GM12878 (cell line): ENCODE results near the gene HTN3. TPM values are rescaled to one million over a fixed set of nuclear protein-coding genes. Genes with fewer than 3 reads are reported as not detected.

Source experiments
- ATAC-seq: fragments of 200-7000 bp; cut with Tn5 transposase; 3 replicates; pipeline ENCODE4 v1.9.1; 2020; ENCODE audit warnings: mild to moderate bottlenecking, moderate library complexity
- BruUV-seq: library from RNA; stranded (reverse); fragments of 400-500 nt; replicated peaks from 2 replicates; lab custom pipeline; 2021; lab: Mats Ljungman, UMichigan
- CTCF ChIA-PET: fragments of 300-600 bp; sonication (Branson Sonifier 250); formaldehyde crosslinking; extraction: SDS; loops from one replicate; lab custom pipeline; 2021; ENCODE audit warnings: inconsistent platforms; lab: Yijun Ruan, JAX
- POLR2A ChIA-PET: fragments of 350-600 bp; formaldehyde crosslinking; extraction: SDS; loops from one replicate; lab custom pipeline; 2021; ENCODE audit warnings: inconsistent platforms; lab: Charles Lee
- RAD21 ChIA-PET: fragments of 300-600 bp; sonication (Branson Sonifier 250); formaldehyde crosslinking; loops from one replicate; lab custom pipeline; 2023; ENCODE audit warnings: antibody characterized with exemption; ENCODE audit not compliant: unreplicated experiment; lab: Charles Lee
- SMC1A ChIA-PET: fragments of 300-600 bp; sonication (Branson Sonifier 250); formaldehyde crosslinking; loops from one replicate; lab custom pipeline; 2023; ENCODE audit not compliant: unreplicated experiment, uncharacterized antibody; lab: Charles Lee
- DNase-seq: peaks from one replicate; pipeline ENCODE4 v3.0.0-alpha.2; 2011; ENCODE audit warnings: low read depth, low spot score
- FAIRE-seq: peaks from 3 replicates; lab custom pipeline; 2011; peaks lifted over from hg19 to GRCh38; lab: Jason Lieb, UNC
- H2AFZ ChIP-seq: 2 replicates; pipeline ENCODE4 v1.6.0; 2011; ENCODE audit warnings: low read depth, low read length, control low read depth; ENCODE audit not compliant: control insufficient read depth
- H3K27ac ChIP-seq: 2 replicates; pipeline ENCODE4 v1.5.1; 2011; ENCODE audit warnings: control low read depth; ENCODE audit not compliant: control insufficient read depth, insufficient read depth
- H3K27me3 ChIP-seq, 2 experiments: replicated peaks in 1 of 2; 2 replicates each; pipeline versions ENCODE4 v1.6.0 to v1.6.1; 2011; ENCODE audit warnings: low read length in 1 of 2; ENCODE audit not compliant: control insufficient read depth in 2 of 2, insufficient read depth in 2 of 2
- H3K36me3 ChIP-seq, 2 experiments: 2 replicates each; pipeline ENCODE4 v1.5.1; 2011; ENCODE audit warnings: low read length in 1 of 2; ENCODE audit not compliant: control insufficient read depth in 2 of 2, insufficient read depth in 2 of 2
- H3K4me1 ChIP-seq: 2 replicates; pipeline ENCODE4 v1.6.1; 2011; ENCODE audit warnings: mild to moderate bottlenecking, low read length, moderate library complexity, mixed read lengths; ENCODE audit not compliant: control insufficient read depth, insufficient read depth
- H3K4me2 ChIP-seq: 2 replicates; pipeline ENCODE4 v1.6.0; 2011; ENCODE audit warnings: control low read depth; ENCODE audit not compliant: control insufficient read depth, insufficient read depth
- H3K4me3 ChIP-seq: fragments of 200-600 bp; sonication (generic); 2 replicates; pipeline ENCODE4 v1.5.1; 2016
- H3K79me2 ChIP-seq: 2 replicates; pipeline ENCODE4 v1.6.0; 2011; ENCODE audit warnings: low read length; ENCODE audit not compliant: control insufficient read depth, insufficient read depth
- H3K9ac ChIP-seq: 2 replicates; pipeline ENCODE4 v1.8.0; 2011; ENCODE audit warnings: low read length, control low read depth, mixed read lengths; ENCODE audit not compliant: control insufficient read depth, insufficient read depth
- H3K9me3 ChIP-seq: replicated peaks from 3 replicates; pipeline ENCODE4 v1.5.1; 2011; ENCODE audit warnings: mild to moderate bottlenecking, low read length; ENCODE audit not compliant: control insufficient read depth, insufficient read depth
- H4K20me1 ChIP-seq: 2 replicates; pipeline ENCODE4 v1.6.0; 2011; ENCODE audit not compliant: control insufficient read depth, insufficient read depth
- DPF2 ChIP-seq: fragments of 450-650 bp; IDR thresholded peaks from 2 replicates; pipeline ENCODE4 v1.6.1; 2017; ENCODE audit warnings: mild to moderate bottlenecking
- NRF1 ChIP-seq: conservative IDR thresholded peaks from 2 replicates; pipeline ENCODE4 v1.6.1; 2011; ENCODE audit warnings: mild to moderate bottlenecking, low read depth, low read length, improper control_type of control experiment
- RUNX3 ChIP-seq: IDR thresholded peaks from 2 replicates; pipeline ENCODE4 v1.6.1; 2012; ENCODE audit warnings: low read length, inconsistent platforms
- SP1 ChIP-seq: IDR thresholded peaks from one replicate; pipeline ENCODE4 v1.6.1; 2011; ENCODE audit warnings: low read depth, low read length
- WGBS: methylation state at CpG from one replicate; pipeline ENCODE4 v1.1.6; 2016; ENCODE audit warnings: low lambda C conversion rate; ENCODE audit not compliant: insufficient replicate concordance, insufficient coverage; ENCODE audit errors: missing lambda C conversion rate; 5-methylcytosine and 5-hydroxymethylcytosine counted together
- in situ Hi-C: fragments of 300-500 bp; cut with MboI; formaldehyde crosslinking; loops from 9 replicates; pipeline ENCODE4 v1.14.3; 2018; ENCODE audit warnings: mixed read lengths
- intact Hi-C: fragments of 100-400 bp; cut with micrococcal nuclease; formaldehyde crosslinking; loops from one replicate; pipeline ENCODE4 v1.14.2; 2022; ENCODE audit not compliant: unreplicated experiment
- polyA plus RNA-seq, 11 experiments: library from polyadenylated mRNA; depleted of rRNA in 4 of 11; unstranded in 6 of 11; stranded (reverse) in 5 of 11; fragments of >200 nt; fragmentation: Nextera tagmentation in 4 of 11; fragmentation: Illumina TruSeq in 1 of 11; extraction: Ambion mirVana in 4 of 11; extraction: Trizol in 1 of 11; gene quantifications; 1 replicate in 1 of 11; 2 replicates in 10 of 11; pipeline versions ENCODE4 v1.2.1 to v1.2.3, GENCODE V29; 2011 to 2016; ENCODE audit warnings: inconsistent platforms in 2 of 11, missing spikeins in 2 of 11, low read depth in 1 of 11
- total RNA-seq, 4 experiments: library from RNA; depleted of rRNA in 3 of 4; stranded (reverse); fragments of >200 nt in 3 of 4; fragmentation: Illumina TruSeq in 1 of 4; extraction: Trizol in 1 of 4; gene quantifications; 2 replicates each; pipeline versions ENCODE4 v1.2.1 to v1.2.3, GENCODE V29; 2013 to 2021
- TF ChIP-seq, protein P1 (sequence below): IDR thresholded peaks from 2 replicates; pipeline ENCODE4 v1.6.1; 2012; ENCODE audit warnings: improper control_type of control experiment, low read depth, low read length; ENCODE audit not compliant: insufficient replicate concordance
- TF ChIP-seq, protein P2 (sequence below): IDR thresholded peaks from 2 replicates; pipeline ENCODE4 v1.6.1; 2011; ENCODE audit warnings: borderline replicate concordance, low read depth, mild to moderate bottlenecking, moderate library complexity, low read length; ENCODE audit not compliant: insufficient read depth, poor library complexity, severe bottlenecking

HTN3 gene
- total and polyA plus RNA-seq, 10 of the 15 experiments (the other 5 are each of a cell fraction or from before 2014, with no cell fraction given) = not detected

GRCh38 chr4:70059149-70059548 lies 30.9 kb downstream of the HTN3 start (continued):
- TF ChIP-seq, protein P1, sequence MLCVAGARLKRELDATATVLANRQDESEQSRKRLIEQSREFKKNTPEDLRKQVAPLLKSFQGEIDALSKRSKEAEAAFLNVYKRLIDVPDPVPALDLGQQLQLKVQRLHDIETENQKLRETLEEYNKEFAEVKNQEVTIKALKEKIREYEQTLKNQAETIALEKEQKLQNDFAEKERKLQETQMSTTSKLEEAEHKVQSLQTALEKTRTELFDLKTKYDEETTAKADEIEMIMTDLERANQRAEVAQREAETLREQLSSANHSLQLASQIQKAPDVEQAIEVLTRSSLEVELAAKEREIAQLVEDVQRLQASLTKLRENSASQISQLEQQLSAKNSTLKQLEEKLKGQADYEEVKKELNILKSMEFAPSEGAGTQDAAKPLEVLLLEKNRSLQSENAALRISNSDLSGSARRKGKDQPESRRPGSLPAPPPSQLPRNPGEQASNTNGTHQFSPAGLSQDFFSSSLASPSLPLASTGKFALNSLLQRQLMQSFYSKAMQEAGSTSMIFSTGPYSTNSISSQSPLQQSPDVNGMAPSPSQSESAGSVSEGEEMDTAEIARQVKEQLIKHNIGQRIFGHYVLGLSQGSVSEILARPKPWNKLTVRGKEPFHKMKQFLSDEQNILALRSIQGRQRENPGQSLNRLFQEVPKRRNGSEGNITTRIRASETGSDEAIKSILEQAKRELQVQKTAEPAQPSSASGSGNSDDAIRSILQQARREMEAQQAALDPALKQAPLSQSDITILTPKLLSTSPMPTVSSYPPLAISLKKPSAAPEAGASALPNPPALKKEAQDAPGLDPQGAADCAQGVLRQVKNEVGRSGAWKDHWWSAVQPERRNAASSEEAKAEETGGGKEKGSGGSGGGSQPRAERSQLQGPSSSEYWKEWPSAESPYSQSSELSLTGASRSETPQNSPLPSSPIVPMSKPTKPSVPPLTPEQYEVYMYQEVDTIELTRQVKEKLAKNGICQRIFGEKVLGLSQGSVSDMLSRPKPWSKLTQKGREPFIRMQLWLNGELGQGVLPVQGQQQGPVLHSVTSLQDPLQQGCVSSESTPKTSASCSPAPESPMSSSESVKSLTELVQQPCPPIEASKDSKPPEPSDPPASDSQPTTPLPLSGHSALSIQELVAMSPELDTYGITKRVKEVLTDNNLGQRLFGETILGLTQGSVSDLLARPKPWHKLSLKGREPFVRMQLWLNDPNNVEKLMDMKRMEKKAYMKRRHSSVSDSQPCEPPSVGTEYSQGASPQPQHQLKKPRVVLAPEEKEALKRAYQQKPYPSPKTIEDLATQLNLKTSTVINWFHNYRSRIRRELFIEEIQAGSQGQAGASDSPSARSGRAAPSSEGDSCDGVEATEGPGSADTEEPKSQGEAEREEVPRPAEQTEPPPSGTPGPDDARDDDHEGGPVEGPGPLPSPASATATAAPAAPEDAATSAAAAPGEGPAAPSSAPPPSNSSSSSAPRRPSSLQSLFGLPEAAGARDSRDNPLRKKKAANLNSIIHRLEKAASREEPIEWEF = no peak
- no peak for TF ChIP-seq SP1

DNA sequence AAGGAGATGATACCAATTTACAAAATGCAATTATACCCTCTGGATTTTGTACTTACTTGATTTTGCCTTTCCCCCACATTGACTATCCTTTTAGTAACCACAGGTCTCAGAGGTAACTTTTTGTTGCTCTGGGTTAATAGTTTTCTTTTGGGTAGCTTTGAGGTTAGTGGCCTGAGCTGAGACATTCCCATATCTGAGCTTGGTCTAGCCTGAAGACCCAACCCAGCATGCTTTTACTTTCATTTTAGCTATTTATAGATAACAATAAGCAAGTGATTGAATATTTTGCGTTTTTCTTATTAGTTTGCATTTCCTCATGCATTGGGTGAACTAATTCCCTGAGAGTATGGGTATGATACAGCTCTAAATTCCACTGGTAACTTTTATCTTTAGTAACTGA lies 33.7 kb downstream of the HTN3 start:
- Histone ChIP-seq H3K79me2 (no peaks in the 10 kb centered on the region), H3K9ac (no peak overlapping the region), H3K36me3 (no peaks in the 10 kb centered on the region), H3K4me2 (no peak overlapping the region), H3K27ac (no peak overlapping the region), H3K9me3 (no peaks in the 10 kb centered on the region), H3K4me3 (no peak overlapping the region), H3K4me1 (no peaks in the 10 kb centered on the region), H4K20me1 (no peaks in the 10 kb centered on the region), H2AFZ (no peak overlapping the region), H3K27me3 (no peaks in the 10 kb centered on the region)
- CTCF ChIA-PET = no interaction called here
- no TSS peak for BruUV-seq
- peak; percentile 86 for ATAC-seq
- FAIRE-seq = no peak
- RAD21 ChIA-PET = no interaction called here
- TF ChIP-seq RUNX3 (peak; percentile 31; the same call in 1 of the 2 replicates), NRF1 (no peak), DPF2 (no peak)
- TF ChIP-seq, protein P2, sequence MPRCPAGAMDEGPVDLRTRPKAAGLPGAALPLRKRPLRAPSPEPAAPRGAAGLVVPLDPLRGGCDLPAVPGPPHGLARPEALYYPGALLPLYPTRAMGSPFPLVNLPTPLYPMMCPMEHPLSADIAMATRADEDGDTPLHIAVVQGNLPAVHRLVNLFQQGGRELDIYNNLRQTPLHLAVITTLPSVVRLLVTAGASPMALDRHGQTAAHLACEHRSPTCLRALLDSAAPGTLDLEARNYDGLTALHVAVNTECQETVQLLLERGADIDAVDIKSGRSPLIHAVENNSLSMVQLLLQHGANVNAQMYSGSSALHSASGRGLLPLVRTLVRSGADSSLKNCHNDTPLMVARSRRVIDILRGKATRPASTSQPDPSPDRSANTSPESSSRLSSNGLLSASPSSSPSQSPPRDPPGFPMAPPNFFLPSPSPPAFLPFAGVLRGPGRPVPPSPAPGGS = no peak
- DNase-seq = peak; percentile 13
- 0% methylated on average over 1 of the region's 1 CpG for WGBS
- SMC1A ChIA-PET = interaction anchor here (1.0 to 1.6 kb wide), 2 partner anchors 9 to 11 kb away, joined by 3 to 7 read pairs; no protein-coding TSS in a partner anchor
- POLR2A ChIA-PET = no interaction called here
- in situ Hi-C loops = no loop called here
- intact Hi-C loops = no loop called here
